Measurements from ENCODE around the gene FMO1.

FMO1 gene, protein sequence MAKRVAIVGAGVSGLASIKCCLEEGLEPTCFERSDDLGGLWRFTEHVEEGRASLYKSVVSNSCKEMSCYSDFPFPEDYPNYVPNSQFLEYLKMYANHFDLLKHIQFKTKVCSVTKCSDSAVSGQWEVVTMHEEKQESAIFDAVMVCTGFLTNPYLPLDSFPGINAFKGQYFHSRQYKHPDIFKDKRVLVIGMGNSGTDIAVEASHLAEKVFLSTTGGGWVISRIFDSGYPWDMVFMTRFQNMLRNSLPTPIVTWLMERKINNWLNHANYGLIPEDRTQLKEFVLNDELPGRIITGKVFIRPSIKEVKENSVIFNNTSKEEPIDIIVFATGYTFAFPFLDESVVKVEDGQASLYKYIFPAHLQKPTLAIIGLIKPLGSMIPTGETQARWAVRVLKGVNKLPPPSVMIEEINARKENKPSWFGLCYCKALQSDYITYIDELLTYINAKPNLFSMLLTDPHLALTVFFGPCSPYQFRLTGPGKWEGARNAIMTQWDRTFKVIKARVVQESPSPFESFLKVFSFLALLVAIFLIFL

GRCh38 chr1:171248302-171248701 is at the start of gene FMO1:
Gene FMO1, plus strand, starts transcription at chr1:171248494. Its CDS starts 9,594 bp downstream, at chr1:171258088.
- TF ChIP-seq CTCF (IDR thresholded peaks at IDR 0.05) (no peak), ZFX (IDR thresholded peaks at IDR 0.05; ENCODE audit: borderline replicate concordance) (no peak)
- H3K27ac ChIP-seq: no peak within 1 kb of the TSS

DNA sequence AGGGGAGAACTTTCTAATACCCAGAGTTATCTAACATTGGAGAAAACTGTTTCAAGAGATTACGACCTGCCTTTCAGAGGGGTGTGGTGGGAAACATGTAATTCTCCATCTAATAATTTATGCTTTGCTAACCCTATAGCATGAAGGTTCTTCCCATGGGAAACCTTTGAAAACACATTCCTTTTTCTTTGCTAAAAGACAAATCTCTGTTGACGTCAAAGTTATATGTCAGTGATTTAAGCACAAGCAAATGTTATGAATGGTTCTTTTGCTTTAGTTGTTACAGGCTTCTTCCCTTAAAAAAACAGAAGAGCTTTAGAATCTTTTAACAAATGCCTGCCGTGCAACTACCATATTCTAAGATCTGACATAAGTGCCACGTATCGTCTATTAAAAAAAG is 44.0 kb upstream of the FMO1 start:
- TF ChIP-seq CTCF (IDR thresholded peaks at IDR 0.05) (no peak), ZFX (IDR thresholded peaks at IDR 0.05; ENCODE audit: borderline replicate concordance) (no peak)
- no peak overlapping the region for H3K27ac ChIP-seq

- no peak overlapping the region for H3K27ac ChIP-seq
- TF ChIP-seq ZFX (IDR thresholded peaks at IDR 0.05; ENCODE audit: borderline replicate concordance) (no peak), CTCF (IDR thresholded peaks at IDR 0.05) (no peak)
These were observed 41.9 kb upstream of the FMO1 start for GRCh38 chr1:171206204-171206977.

- TF ChIP-seq ZFX (IDR thresholded peaks at IDR 0.05; ENCODE audit: borderline replicate concordance) (no peak), CTCF (IDR thresholded peaks at IDR 0.05) (no peak)
- no peak overlapping the region for H3K27ac ChIP-seq
These were observed 41.3 kb upstream of the FMO1 start for GRCh38 chr1:171206978-171207355.

GRCh38 chr1:171207377-171207776 is 40.9 kb upstream of the FMO1 start:
- H3K27ac ChIP-seq: no peak overlapping the region
- no peak for TF ChIP-seq ZFX (IDR thresholded peaks at IDR 0.05; ENCODE audit: borderline replicate concordance)
- no peak for TF ChIP-seq CTCF (IDR thresholded peaks at IDR 0.05)

GRCh38 chr1:171210355-171210754 is 37.9 kb upstream of the FMO1 start:
- TF ChIP-seq CTCF (IDR thresholded peaks at IDR 0.05) (no peak), ZFX (IDR thresholded peaks at IDR 0.05; ENCODE audit: borderline replicate concordance) (no peak)
- H3K27ac ChIP-seq: peak overlapping the region; percentile 58

Data from 22Rv1 (cell line).